GM20000 (cell line): ENCODE results near the gene TDO2.
A peak's percentile ranks its signal among the peaks of the same experiment; 100 is the strongest.

Source experiments
- DNase-seq: peaks from one replicate; pipeline ENCODE4 v3.0.0; 2012; ENCODE audit warnings: low spot score
- CTCF ChIP-seq: IDR thresholded peaks from 2 replicates; pipeline ENCODE4 v1.5.1; 2012; ENCODE audit warnings: mild to moderate bottlenecking, control low read depth; ENCODE audit errors: extremely low read depth, missing control alignments

Gene TDO2

GRCh38 chr4:155879767-155880166, 23.7 kb upstream of the TDO2 start:
- DNase-seq: no peak
- no peak for TF ChIP-seq CTCF

DNA sequence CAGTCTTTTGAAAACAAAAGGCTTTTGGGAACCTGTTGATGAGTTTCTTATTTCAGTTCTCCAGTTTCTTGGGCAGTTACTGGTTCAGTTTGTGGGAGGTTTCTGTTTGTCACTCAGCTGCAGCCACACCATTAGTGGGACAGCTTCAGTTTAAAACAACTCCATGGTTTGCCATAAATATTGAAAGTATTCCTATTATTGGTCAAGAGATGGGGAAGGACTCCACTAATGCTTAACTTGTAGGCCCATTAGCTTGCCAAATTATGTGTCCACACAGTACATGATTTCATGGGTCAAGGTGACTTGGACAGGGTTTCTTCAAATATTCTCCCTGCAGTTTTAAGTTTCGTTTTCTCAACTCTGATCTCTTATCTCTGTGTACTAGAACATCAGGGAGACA, 21.9 kb upstream of the TDO2 start:
- no peak for TF ChIP-seq CTCF
- peak; percentile 8 for DNase-seq

DNA sequence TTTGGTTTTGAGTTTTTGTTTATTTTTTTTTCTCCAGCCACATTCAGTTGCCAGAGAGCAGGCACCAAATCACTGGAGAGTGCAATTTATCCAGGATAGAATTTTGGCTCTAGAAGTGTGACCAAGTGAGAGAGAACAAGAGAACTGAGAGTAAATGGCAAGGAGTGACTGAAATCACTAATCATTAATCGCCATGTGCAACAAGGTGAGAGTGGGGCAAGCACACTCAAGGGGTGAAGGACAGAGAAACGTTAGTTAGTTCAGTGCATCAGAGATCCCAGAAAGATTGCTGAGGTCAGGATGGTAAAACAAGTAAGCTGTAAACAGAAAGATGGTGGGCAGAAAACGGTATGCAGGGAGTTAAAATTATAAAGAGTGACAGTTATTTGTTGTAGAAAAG, 19.6 kb upstream of the TDO2 start:
- DNase-seq: no peak
- no peak for TF ChIP-seq CTCF

DNA sequence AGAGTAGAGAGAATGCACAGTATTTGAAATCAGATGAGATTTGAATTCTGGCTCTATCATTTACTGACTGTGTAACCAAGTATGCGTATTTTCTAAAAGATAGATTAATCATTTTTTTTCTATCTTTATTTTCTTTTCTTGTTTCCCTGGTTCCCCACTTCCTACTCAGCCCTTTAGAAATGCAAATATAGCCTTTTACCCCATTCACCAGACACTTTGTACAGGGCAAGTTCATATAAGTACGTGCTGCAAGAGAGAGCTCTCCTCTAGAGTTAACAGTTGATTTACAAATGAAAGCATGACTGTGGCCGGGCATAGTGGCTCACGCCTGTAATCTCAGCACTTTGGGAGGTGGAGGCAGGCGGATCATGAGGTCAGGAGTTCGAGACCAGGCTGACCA, 17.8 kb upstream of the TDO2 start:
- TF ChIP-seq CTCF: no peak
- DNase-seq: no peak

GRCh38 chr4:155887045-155887444, 16.5 kb upstream of the TDO2 start:
- TF ChIP-seq CTCF: no peak
- no peak for DNase-seq

GRCh38 chr4:155887847-155888570, 15.5 kb upstream of the TDO2 start:
- DNase-seq: no peak
- TF ChIP-seq CTCF: no peak

DNA sequence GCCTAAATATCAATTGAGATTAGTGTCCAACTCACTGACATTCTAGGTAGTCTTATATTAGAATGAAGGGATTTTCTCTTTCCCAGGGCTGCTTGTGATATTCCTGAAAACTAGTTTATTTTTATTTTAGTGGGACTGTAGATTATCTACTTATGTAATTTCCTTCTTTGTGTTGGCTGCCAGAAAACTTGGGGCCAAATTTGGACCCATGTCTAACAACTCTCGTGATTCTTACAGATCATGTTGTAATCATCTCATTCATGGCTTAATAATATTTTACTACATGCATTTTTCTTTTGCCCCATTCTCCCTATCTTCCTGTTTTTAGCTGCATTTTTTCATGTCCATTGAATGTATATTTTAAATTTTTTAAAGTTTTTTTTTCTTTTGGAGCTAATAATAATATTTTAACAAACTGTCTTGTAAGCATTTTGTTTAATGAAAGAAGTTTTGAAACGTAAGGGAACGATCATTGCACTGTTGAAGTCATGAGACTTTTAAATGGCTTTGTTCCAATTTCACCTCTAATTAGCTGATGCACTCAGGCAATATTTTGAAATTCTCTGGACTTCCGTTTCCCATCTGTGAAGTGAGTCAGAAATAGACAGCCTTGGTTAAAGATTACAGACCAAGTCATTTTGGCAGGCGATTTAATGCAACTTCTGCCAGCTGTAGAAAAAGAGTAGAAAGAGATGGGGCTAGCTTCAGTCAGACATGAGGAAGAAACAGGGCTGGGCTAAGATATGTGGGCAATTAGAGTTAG, 14.3 kb upstream of the TDO2 start:
- no peak for DNase-seq
- no peak for TF ChIP-seq CTCF
